ENCODE measurements around the gene C1orf50.

Gene C1orf50

GRCh38 chr1:42765269-42765668 is 1.8 kb upstream of the C1orf50 start:
- DNase-seq = no peak

- DNase-seq = no peak
Observed at GRCh38 chr1:42765832-42766740, 963 bp upstream of the C1orf50 start.

GRCh38 chr1:42767510-42768000 is 506 bp downstream of the C1orf50 start:
- no peak for DNase-seq

- DNase-seq = no peak
Observed at GRCh38 chr1:42768172-42768571, 1.1 kb downstream of the C1orf50 start.

GRCh38 chr1:42769811-42770210 is 2.8 kb downstream of the C1orf50 start:
- no peak for DNase-seq

- DNase-seq = no peak
Observed at GRCh38 chr1:42773420-42773819, 6.4 kb downstream of the C1orf50 start.

GRCh38 chr1:42774928-42775526 is 8.0 kb downstream of the C1orf50 start:
- DNase-seq = no peak

- no peak for DNase-seq
Observed at GRCh38 chr1:42776502-42776901, 9.5 kb downstream of the C1orf50 start.

GRCh38 chr1:42777852-42778251 is 10.8 kb downstream of the C1orf50 start:
- no peak for DNase-seq

GRCh38 chr1:42779725-42780124 is 12.7 kb downstream of the C1orf50 start:
- DNase-seq = no peak

- no peak for DNase-seq
Observed at GRCh38 chr1:42780176-42780575, 13.1 kb downstream of the C1orf50 start.

GRCh38 chr1:42783092-42783491 is 16.0 kb downstream of the C1orf50 start:
- no peak for DNase-seq

- DNase-seq = no peak
Observed at GRCh38 chr1:42784547-42784945, 17.5 kb downstream of the C1orf50 start.

- no peak for DNase-seq
Observed at GRCh38 chr1:42784946-42785693, 18.1 kb downstream of the C1orf50 start, which contains the start of gene TMEM269. Gene TMEM269 (plus strand): TSS chr1:42784991. CDS start chr1:42789894, 4,903 bp downstream.

GRCh38 chr1:42786097-42786496 is 19.0 kb downstream of the C1orf50 start:
- no peak for DNase-seq

GRCh38 chr1:42788021-42788420 is 21.0 kb downstream of the C1orf50 start:
- no peak for DNase-seq

- no peak for DNase-seq
Observed at GRCh38 chr1:42793824-42794223, 26.8 kb downstream of the C1orf50 start.

GRCh38 chr1:42797414-42797813 is 30.4 kb downstream of the C1orf50 start:
- no peak for DNase-seq

- no peak for DNase-seq
Observed at GRCh38 chr1:42797979-42798378, 30.9 kb downstream of the C1orf50 start.

GRCh38 chr1:42801832-42802473 is 34.9 kb downstream of the C1orf50 start:
- no peak for DNase-seq

- no peak for DNase-seq
Observed at GRCh38 chr1:42806171-42806570, 39.1 kb downstream of the C1orf50 start.

- no peak for DNase-seq
Observed at GRCh38 chr1:42806593-42806992, 39.5 kb downstream of the C1orf50 start.

Data from effector CD8-positive, alpha-beta T cell (primary cell).